ENCODE data around the gene TMEM201.

DNA sequence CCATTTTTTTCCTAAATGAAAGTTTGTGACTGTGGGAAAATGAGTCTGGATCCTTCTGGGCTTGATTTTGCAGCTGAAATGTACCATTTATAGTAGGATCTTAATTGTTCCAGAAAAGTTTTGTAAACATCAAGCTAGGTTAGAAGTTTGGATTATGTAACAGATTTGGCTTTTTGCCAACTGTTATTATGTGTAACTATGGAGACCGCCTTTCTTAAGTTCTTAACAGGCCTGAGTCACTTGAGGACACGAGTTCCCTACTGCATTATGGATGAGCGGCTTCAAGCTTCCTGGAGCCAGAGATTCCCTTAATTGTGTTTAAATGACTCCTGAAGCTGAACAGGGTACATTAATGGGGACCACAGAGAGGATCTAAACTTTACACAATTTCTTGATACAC, 27.3 kb upstream of the TMEM201 start:
- TF ChIP-seq POLR2A (IDR thresholded peaks at IDR 0.05; ENCODE audit: low read length) (no peak), GATA1 (IDR thresholded peaks at IDR 0.05; ENCODE audit: low read depth, low read length) (no peak)
